ENCODE results near the gene CFAP107.
"Not testable (repeated sequence)": the region's sequence is repeated elsewhere in the genome, so short reads cannot be mapped to it uniquely, and the experiment has no call there.

The CFAP107 gene

GRCh38 chr1:12773438-12773837 lies 27.4 kb downstream of the CFAP107 start, which contains the start of gene PRAMEF12:
PRAMEF12 (plus strand) TSS chr1:12773738; CDS start chr1:12774868, 1,130 bp downstream.
- DNase-seq (ENCODE audit: low read depth): no peak
- in situ Hi-C loops (cut with HindIII; ENCODE audit: low sequenced_read_pairs): no loop called here
- H3K4me3 ChIP-seq (ENCODE audit: low read depth, low read length): no peak within 1 kb of the TSS
- TF ChIP-seq CTCF (IDR thresholded peaks at IDR 0.05; ENCODE audit: low read depth, low read length, missing control alignments): no peak

- no peak for DNase-seq (ENCODE audit: low read depth)
- TF ChIP-seq CTCF (IDR thresholded peaks at IDR 0.05; ENCODE audit: low read depth, low read length, missing control alignments): no peak
- in situ Hi-C loops (cut with HindIII; ENCODE audit: low sequenced_read_pairs): no loop called here
- no peak overlapping the region for H3K4me3 ChIP-seq (ENCODE audit: low read depth, low read length)
Measured at GRCh38 chr1:12774801-12775345, 28.9 kb downstream of the CFAP107 start.

GRCh38 chr1:12775443-12775842 lies 29.4 kb downstream of the CFAP107 start:
- in situ Hi-C loops (cut with HindIII; ENCODE audit: low sequenced_read_pairs): no loop called here
- DNase-seq (ENCODE audit: low read depth): no peak
- no peak for TF ChIP-seq CTCF (IDR thresholded peaks at IDR 0.05; ENCODE audit: low read depth, low read length, missing control alignments)
- H3K4me3 ChIP-seq (ENCODE audit: low read depth, low read length): no peak overlapping the region

GRCh38 chr1:12776801-12777557 lies 31.0 kb downstream of the CFAP107 start:
- H3K4me3 ChIP-seq (ENCODE audit: low read depth, low read length): no peak overlapping the region
- DNase-seq (ENCODE audit: low read depth): no peak
- in situ Hi-C loops (cut with HindIII; ENCODE audit: low sequenced_read_pairs): no loop called here
- TF ChIP-seq CTCF (IDR thresholded peaks at IDR 0.05; ENCODE audit: low read depth, low read length, missing control alignments): no peak

- in situ Hi-C loops (cut with HindIII; ENCODE audit: low sequenced_read_pairs): no loop called here
- DNase-seq (ENCODE audit: low read depth): no peak
- no peak overlapping the region for H3K4me3 ChIP-seq (ENCODE audit: low read depth, low read length)
- no peak for TF ChIP-seq CTCF (IDR thresholded peaks at IDR 0.05; ENCODE audit: low read depth, low read length, missing control alignments)
Measured at GRCh38 chr1:12778061-12778460, 32.1 kb downstream of the CFAP107 start.

- DNase-seq (ENCODE audit: low read depth): no peak
- TF ChIP-seq CTCF (IDR thresholded peaks at IDR 0.05; ENCODE audit: low read depth, low read length, missing control alignments): no peak
- H3K4me3 ChIP-seq (ENCODE audit: low read depth, low read length): no peak overlapping the region
- in situ Hi-C loops (cut with HindIII; ENCODE audit: low sequenced_read_pairs): no loop called here
Measured at GRCh38 chr1:12778907-12779306, 32.9 kb downstream of the CFAP107 start.

GRCh38 chr1:12781488-12781887 lies 35.5 kb downstream of the CFAP107 start:
- DNase-seq (ENCODE audit: low read depth); H3K4me3 ChIP-seq (ENCODE audit: low read depth, low read length); in situ Hi-C loops (cut with HindIII; ENCODE audit: low sequenced_read_pairs): not testable (repeated sequence)

GRCh38 chr1:12783783-12784182 lies 37.8 kb downstream of the CFAP107 start:
- H3K4me3 ChIP-seq (ENCODE audit: low read depth, low read length); DNase-seq (ENCODE audit: low read depth); in situ Hi-C loops (cut with HindIII; ENCODE audit: low sequenced_read_pairs): not testable (repeated sequence)

GRCh38 chr1:12784729-12785128 lies 38.7 kb downstream of the CFAP107 start:
- DNase-seq (ENCODE audit: low read depth); H3K4me3 ChIP-seq (ENCODE audit: low read depth, low read length); in situ Hi-C loops (cut with HindIII; ENCODE audit: low sequenced_read_pairs): not testable (repeated sequence)

- H3K4me3 ChIP-seq (ENCODE audit: low read depth, low read length); in situ Hi-C loops (cut with HindIII; ENCODE audit: low sequenced_read_pairs); DNase-seq (ENCODE audit: low read depth): not testable (repeated sequence)
Measured at GRCh38 chr1:12791097-12791496, 45.1 kb downstream of the CFAP107 start, which contains the start of gene PRAMEF1. PRAMEF1 (plus strand) TSS chr1:12791397; CDS start chr1:12793228, 1,831 bp downstream.

All from astrocyte of the cerebellum (primary cell).